Loucy (cell line): ENCODE measurements around the gene SHC3.

Source experiments
- H2AFZ ChIP-seq: fragments of 200-600 bp; sonication (generic); 2 replicates; pipeline ENCODE4 v1.6.0; 2016; ENCODE audit warnings: antibody characterized with exemption, mild to moderate bottlenecking, low read length, moderate library complexity
- H3F3A ChIP-seq: fragments of 200-600 bp; 2 replicates; pipeline ENCODE4 v1.6.0; 2016; ENCODE audit warnings: antibody characterized with exemption, low read depth, mild to moderate bottlenecking
- H3K27me3 ChIP-seq: fragments of 200-600 bp; sonication (generic); 2 replicates; pipeline ENCODE4 v1.6.1; 2014; ENCODE audit warnings: low read length, mild to moderate bottlenecking; ENCODE audit not compliant: insufficient read depth, poor library complexity, severe bottlenecking
- H3K36me3 ChIP-seq: fragments of 200-600 bp; sonication (generic); 2 replicates; pipeline ENCODE4 v1.6.1; 2016; ENCODE audit warnings: low read length; ENCODE audit not compliant: insufficient read depth
- H3K4me1 ChIP-seq: fragments of 200-600 bp; sonication (generic); 2 replicates; pipeline ENCODE4 v1.5.1; 2014; ENCODE audit warnings: low read length, mild to moderate bottlenecking; ENCODE audit not compliant: insufficient read depth, poor library complexity, severe bottlenecking
- H3K4me2 ChIP-seq: fragments of 200-600 bp; sonication (generic); 2 replicates; pipeline ENCODE4 v1.6.0; 2014; ENCODE audit warnings: antibody characterized with exemption, low read length, low read depth, mild to moderate bottlenecking; ENCODE audit not compliant: poor library complexity, severe bottlenecking
- H3K4me3 ChIP-seq: fragments of 200-600 bp; sonication (generic); 2 replicates; pipeline ENCODE4 v1.5.1; 2014; ENCODE audit warnings: low read length, mild to moderate bottlenecking, mixed read lengths; ENCODE audit not compliant: poor library complexity, severe bottlenecking
- H3K79me2 ChIP-seq: fragments of 200-600 bp; sonication (generic); 2 replicates; pipeline ENCODE4 v1.6.1; 2014; ENCODE audit warnings: low read length; ENCODE audit not compliant: insufficient read depth
- H3K9ac ChIP-seq: fragments of 200-600 bp; sonication (generic); 2 replicates; pipeline ENCODE4 v1.6.0; 2014; ENCODE audit warnings: mild to moderate bottlenecking, low read depth, low read length, moderate library complexity; ENCODE audit not compliant: poor library complexity, severe bottlenecking
- H3K9me2 ChIP-seq: fragments of 200-600 bp; sonication (generic); replicated peaks from 2 replicates; pipeline ENCODE4 v1.6.1; 2016; ENCODE audit warnings: low read depth, low read length, mixed read lengths
- H3K9me3 ChIP-seq: fragments of 200-600 bp; sonication (generic); 2 replicates; pipeline ENCODE4 v1.6.1; 2014; ENCODE audit warnings: mild to moderate bottlenecking, antibody characterized with exemption, low read length, low read depth; ENCODE audit not compliant: insufficient read depth
- H4K20me1 ChIP-seq: fragments of 200-600 bp; sonication (generic); 2 replicates; pipeline ENCODE4 v1.6.0; 2014; ENCODE audit warnings: antibody characterized with exemption, low read length, mild to moderate bottlenecking; ENCODE audit not compliant: insufficient read depth, poor library complexity, severe bottlenecking
- CTCF ChIP-seq: fragments of 200-600 bp; sonication (generic); conservative IDR thresholded peaks from 2 replicates; pipeline ENCODE4 v1.5.1; 2014; ENCODE audit warnings: mild to moderate bottlenecking, antibody characterized with exemption, low read length
- EZH2phosphoT487 ChIP-seq: fragments of 200-600 bp; IDR thresholded peaks from 2 replicates; pipeline ENCODE4 v1.6.1; 2018; ENCODE audit warnings: antibody characterized with exemption, mild to moderate bottlenecking, moderate library complexity, borderline replicate concordance

SHC3 gene

GRCh38 chr9:88988796-88989641 is 189.6 kb downstream of the SHC3 start:
- H3F3A ChIP-seq, result no peaks in the 10 kb centered on the region; the same call in 1 of the 2 replicates
- no peak for TF ChIP-seq EZH2phosphoT487
- TF ChIP-seq CTCF, result no peak
- peaks cover 22% of the 10 kb centered on the region for H3K4me1 ChIP-seq
- H3K9ac ChIP-seq, result peak overlapping the region; percentile 60
- H2AFZ ChIP-seq, result peak overlapping the region; percentile 40
- peak overlapping the region; percentile 67 for H3K4me2 ChIP-seq
- H3K27me3 ChIP-seq, result no peaks in the 10 kb centered on the region
- H4K20me1 ChIP-seq, result no peaks in the 10 kb centered on the region
- no peaks in the 10 kb centered on the region for H3K36me3 ChIP-seq
- no peaks in the 10 kb centered on the region for H3K9me3 ChIP-seq
- no peaks in the 10 kb centered on the region for H3K79me2 ChIP-seq
- H3K4me3 ChIP-seq, result peak overlapping the region; percentile 53
- H3K9me2 ChIP-seq, result no peaks in the 10 kb centered on the region

GRCh38 chr9:88987661-88988060 is 191.0 kb downstream of the SHC3 start:
- Histone ChIP-seq H3K4me3 (no peak overlapping the region), H3K9me3 (no peaks in the 10 kb centered on the region), H3K4me1 (peaks cover 22% of the 10 kb centered on the region), H3K79me2 (no peaks in the 10 kb centered on the region), H3K27me3 (no peaks in the 10 kb centered on the region), H3K36me3 (no peaks in the 10 kb centered on the region), H2AFZ (peak overlapping the region; percentile 45; the same call in 1 of the 2 replicates), H3K4me2 (no peak overlapping the region), H3F3A (no peaks in the 10 kb centered on the region; the same call in 1 of the 2 replicates), H4K20me1 (no peaks in the 10 kb centered on the region), H3K9me2 (no peaks in the 10 kb centered on the region), H3K9ac (no peak overlapping the region)
- no peak for TF ChIP-seq EZH2phosphoT487
- no peak for TF ChIP-seq CTCF

DNA sequence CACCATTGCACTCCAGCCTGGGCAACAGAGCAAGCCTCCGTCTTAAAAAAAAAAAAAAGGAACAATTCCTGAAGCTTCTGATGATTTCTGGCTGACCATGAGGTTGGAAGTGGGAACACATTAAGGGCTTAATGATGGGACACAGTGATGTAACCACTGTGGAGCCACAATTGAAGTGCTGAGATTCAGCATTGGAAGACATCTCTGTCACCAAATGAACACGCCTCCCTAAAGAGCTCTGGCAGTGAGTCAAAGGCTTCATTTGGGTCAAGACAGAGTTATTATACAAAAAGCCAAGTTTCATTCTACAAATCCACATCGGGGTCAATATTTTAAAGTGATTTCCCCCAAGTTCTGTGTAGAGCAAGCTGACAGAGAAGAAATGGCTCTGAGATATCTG is 191.8 kb downstream of the SHC3 start:
- H3K4me1 ChIP-seq, result peaks cover 22% of the 10 kb centered on the region
- H3K79me2 ChIP-seq, result no peaks in the 10 kb centered on the region
- H3K4me3 ChIP-seq, result no peak overlapping the region
- H4K20me1 ChIP-seq, result no peaks in the 10 kb centered on the region
- H3F3A ChIP-seq, result no peaks in the 10 kb centered on the region; the same call in 1 of the 2 replicates
- no peak overlapping the region for H3K4me2 ChIP-seq
- H2AFZ ChIP-seq, result no peak overlapping the region
- no peak overlapping the region for H3K9ac ChIP-seq
- no peak for TF ChIP-seq CTCF
- TF ChIP-seq EZH2phosphoT487, result no peak
- H3K36me3 ChIP-seq, result no peaks in the 10 kb centered on the region
- H3K9me3 ChIP-seq, result no peaks in the 10 kb centered on the region
- H3K9me2 ChIP-seq, result no peaks in the 10 kb centered on the region
- H3K27me3 ChIP-seq, result no peaks in the 10 kb centered on the region
